ENCODE results near the gene CORO2B.

The CORO2B gene

GRCh38 chr15:68574629-68575028, 4.2 kb upstream of the CORO2B start:
- DNase-seq = no peak

DNA sequence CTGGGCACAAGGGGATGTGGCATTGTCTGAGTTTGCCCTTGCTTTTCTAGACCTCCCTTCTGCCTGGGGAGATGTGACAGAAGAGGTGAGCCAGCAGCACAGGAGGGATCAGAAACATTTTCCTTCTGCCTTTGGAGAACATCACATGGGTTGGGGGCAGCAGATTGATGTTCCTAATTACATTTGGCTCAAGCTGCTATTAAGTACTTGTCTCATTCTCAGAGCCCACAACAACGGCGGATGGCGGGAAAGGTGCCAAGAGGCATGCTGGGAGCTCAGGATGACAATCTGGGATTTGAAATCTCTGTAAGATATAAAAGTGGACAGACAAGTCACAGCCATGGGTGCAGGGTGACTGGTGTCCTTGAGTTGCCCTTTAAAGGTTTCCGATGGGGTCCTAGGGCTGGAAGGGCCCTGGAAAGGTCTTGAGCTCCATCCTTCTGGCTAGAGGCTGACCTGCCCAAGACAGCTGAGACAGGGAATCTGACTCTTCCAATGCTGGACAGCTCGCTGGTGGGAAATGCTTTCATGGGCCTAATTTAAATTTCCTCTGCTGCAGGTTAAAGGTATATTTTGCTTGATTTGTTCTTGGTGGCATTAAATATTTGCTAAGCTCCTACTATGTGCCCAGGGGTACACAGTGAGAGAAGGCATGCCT, 2.4 kb upstream of the CORO2B start:
- no peak for DNase-seq

DNA sequence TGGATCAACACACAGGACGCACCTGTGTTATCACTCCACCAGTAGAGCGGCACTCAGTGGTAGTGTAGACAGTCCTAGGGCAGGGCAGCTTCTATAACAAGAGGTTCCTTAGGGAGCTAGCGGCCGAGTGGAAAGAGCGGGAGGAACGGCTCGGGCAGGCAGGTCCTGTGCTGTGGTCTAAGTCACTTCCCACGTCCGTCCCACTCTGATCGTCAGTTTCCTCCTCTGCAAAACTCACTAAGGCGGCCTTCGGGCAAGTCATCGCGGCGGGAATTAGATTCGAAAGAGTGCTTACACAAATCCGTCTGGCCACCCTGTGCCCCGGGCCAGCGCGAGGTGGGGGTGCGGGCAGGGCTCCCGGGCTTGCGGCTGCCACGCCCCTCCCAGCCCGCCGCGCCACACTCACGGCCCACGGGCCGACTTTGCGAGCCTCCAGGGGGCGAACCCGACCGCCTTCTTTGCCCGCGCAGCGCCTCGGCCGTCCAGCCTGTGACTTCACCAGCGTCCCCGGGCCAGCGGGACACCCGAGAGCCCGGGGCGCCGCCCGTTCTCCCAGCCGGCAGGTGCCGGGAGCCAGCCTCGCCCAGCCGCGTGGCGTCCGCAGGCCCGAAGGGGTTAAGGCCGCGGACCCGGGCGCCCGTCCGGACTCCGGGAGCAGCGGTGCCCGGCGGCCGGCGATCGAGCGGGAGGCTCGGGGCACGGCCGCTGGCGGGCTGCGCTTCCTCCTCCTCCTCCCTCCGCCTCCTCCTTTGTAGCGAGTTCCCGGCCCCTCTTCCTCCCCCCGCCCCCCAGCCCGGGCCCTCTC, 416 bp upstream of the CORO2B start:
- peak; percentile 52 for DNase-seq

DNA sequence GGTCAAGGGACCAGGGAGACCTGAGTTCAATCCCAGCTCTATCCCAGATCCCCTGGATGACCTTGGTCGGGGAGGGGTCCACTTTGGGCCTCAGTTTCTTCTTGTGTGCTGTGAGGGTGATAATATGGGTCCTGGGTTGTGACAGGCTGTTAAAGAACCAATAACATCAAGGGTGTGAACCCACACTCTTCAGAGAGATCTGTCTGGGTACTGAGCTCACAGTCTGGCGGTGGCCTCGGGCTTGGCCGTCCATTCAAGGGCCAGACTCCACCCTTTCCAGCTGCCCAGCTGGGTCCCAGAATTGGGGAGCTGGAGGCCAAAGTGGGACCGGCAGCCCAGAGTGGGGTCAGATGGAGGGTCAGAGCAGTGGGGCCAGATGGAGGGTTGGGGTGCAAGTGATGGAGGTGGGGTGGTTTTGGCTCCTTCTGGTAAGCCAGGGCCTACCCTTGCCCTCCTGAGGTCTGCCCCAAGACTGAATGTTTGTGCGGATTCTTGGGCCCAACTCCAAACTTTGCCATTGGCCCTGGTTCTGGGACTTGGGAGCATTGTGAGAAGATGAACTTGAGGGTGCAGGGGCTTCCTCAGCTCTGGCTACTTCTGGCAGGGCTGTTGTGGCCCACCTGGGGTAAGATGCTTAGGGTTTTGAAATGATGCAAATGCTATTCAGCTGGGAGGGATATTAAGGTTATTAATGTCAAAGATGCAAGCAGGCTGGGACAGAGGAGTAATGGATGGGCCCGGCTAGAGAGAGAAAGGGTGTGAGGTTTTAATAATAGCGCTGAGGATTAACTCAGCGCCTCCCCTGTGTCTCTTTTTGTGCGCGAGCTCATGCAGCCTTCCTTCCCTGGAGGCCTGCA, 1.5 kb downstream of the CORO2B start:
- no peak for DNase-seq

- no peak for DNase-seq
Observed at GRCh38 chr15:68580883-68581155, 2.0 kb downstream of the CORO2B start.

DNA sequence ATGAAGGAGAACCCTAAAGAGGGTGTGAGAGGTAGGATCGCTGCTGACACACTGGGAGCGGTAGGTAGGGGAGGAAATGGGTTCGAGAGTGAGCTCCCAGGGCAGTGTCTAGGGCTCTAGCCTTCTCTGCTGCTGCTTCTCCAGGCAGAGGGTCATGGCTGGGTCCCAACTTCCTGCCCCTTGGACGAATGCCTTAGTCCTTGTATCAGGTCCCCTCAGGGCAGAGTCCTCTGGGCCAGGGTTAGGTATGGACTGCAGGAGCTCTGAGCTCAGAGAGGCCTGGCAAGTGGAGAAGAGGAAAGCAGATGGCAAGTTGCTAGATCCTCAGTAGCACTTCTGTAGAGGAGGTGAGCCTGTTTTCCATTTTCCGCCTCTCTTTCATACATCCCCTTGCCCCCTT, 2.9 kb downstream of the CORO2B start:
- DNase-seq = no peak

DNA sequence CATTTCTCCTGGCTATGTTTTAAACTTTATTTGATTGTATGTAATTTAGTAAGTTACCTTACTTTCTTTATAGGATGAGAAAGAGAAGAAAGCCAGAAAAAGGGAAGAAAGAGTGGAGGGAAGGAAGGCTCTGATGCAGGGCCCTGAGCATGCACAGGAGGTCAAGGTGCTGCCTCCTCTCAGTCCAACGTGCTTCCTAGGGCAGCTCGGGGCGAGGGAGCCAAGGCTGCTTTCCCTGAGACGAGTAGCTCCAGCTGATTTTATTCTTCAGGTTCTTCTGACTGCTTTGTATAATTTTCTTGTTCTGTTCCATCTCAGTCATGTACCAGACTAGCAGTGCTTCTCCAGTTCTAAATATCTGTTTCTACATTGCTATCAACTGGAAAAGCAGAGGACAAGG, 3.4 kb downstream of the CORO2B start:
- DNase-seq = no peak

DNA sequence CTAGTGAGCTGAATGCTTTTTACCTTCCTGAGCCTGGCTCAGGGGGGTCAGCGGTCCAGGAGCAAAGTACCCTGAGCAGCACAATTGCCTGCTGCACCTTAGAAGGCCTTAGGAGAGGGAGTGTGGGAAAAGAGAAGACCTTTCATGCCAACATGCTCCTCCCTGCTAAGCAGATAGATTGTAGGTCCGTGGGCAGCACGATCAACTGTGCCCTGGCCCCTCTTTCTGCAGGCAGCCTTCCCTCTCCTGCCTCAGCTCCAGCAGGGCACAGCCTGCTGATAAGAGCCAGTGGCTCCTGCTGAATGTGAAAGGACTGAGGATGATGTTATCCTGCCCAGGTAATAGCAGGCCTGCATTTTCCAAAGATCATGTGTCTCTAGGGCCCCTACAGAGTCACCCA, 4.1 kb downstream of the CORO2B start:
- no peak for DNase-seq

DNA sequence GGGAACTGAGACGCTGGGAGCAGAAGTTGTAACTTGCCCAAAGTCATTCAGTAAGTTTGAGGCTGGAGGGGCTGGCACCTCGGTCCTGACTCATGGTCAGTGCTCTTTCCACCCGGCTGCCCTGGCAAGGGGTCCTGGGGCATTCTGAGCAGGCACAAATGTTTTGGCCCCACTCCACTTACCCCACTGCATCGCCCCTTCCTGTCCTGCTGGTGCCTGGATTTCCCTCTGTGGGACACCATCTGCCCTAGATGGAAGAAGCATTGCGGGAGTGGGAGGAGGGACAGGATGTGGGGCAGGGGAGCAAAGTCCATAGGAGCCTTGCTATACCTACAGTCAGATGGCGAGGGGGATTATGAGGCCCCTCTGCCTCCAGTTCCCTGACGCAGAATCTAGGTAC, 4.5 kb downstream of the CORO2B start:
- no peak for DNase-seq

DNA sequence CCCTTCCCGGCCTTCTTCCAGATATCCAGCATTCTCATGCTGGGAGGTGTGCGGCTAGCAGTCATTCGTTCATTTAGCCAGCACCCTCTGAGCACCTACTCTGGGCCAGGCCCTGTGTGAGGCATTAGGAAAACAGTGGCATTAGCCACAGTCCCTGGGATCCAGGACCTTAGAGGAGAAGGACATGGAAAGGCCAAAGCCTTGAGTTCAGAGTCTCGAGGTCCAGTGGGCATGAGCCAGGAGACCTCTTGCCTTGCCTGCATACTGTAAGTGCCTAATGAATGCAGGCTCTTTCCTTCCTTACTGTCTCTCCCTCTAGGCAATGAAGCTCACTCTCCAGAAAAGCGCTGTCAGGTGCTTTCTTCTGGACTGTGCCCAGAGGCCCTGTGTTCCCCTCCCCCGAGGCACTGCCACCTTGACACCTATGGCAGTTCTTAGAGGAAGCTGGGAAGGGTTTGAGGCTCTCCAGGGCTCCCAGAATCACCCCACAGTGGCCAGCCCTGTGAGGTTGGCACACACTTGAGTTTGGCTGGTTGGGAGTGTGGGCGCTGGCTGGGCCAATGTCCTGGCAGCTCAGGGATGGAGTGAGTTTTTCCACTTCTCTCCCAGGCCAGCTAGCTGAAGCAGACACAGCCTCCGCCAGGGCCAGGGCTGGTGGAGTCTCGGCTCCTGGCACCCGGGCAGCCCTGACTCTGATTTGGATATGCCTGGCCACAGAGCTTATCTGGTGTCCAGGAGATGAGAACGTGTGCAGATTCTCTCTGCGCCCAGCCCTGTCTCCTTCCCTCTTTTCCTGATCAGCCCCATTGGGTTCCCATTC, 5.4 kb downstream of the CORO2B start:
- no peak for DNase-seq

DNA sequence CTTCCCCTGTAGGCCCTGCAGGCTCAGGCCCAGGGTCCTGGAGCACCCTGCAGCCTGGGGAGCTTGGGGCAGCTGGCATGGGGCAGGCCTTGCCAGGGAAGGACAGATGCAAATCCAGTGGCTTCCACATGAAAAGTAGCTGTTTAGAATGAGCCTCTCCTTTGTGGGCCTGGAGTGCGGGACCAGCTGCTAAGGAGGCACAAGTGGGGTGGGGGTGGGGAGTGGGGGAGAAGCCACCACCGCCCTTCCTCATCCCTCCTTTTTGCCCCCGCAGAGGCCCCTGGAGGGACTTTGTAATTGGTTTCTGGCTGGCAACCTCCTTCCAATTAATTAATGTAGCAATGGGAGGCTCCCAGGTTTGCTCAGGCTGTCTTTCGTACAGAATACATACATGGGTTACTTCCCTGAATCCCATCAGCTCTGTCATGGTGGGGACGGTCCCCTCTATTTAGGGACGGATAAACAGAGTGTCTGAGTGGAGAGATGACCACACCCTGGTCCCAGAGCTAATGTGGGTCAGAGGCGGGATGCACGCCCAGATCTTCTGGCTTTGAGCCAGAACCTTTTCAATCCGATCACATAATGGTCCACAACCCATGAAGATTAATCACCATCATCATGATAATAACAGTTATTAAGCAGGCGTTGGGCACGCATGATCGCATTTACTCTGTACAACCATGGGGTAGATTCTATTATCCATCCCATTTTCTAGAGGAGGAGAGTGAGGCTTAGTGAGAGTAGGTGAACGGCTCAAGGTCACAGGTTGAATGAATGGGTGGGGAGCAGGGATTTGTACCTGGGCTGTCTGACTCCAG, 6.2 kb downstream of the CORO2B start:
- DNase-seq = no peak

- no peak for DNase-seq
Observed at GRCh38 chr15:68585574-68586273, 6.9 kb downstream of the CORO2B start.

- no peak for DNase-seq
Observed at GRCh38 chr15:68586274-68586961, 7.6 kb downstream of the CORO2B start.

DNA sequence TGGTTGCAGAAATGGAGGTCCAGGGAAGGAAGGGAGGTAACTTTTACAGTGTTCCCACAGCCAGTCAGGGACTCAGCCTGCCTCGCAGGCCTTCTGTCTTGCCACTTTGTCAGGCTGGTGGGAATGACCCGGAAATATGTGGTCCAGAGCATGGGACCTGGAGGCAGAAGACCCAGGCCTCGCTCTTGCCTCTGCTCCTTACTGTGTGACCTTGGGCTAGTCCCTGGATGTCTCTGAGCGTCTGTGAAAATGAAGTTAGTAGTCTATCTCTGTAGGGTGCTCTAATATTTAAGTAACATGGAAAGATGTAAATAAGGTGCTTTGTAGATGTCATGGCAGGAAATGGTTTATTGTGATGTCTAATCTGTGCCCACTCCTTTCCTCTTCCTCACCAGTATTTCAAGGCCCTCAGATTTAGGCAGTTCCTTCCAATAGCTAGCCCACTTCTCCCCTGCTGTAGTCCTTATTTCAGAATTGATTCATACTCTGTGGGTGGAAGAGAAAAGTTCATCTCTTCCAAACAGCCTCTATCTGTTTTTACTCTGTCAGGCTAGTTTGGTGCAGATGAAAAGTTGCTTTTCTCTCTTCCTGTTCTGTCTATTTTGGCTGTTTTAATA, 9.1 kb downstream of the CORO2B start:
- DNase-seq = no peak

GRCh38 chr15:68589053-68589452, 10.3 kb downstream of the CORO2B start:
- DNase-seq = no peak

DNA sequence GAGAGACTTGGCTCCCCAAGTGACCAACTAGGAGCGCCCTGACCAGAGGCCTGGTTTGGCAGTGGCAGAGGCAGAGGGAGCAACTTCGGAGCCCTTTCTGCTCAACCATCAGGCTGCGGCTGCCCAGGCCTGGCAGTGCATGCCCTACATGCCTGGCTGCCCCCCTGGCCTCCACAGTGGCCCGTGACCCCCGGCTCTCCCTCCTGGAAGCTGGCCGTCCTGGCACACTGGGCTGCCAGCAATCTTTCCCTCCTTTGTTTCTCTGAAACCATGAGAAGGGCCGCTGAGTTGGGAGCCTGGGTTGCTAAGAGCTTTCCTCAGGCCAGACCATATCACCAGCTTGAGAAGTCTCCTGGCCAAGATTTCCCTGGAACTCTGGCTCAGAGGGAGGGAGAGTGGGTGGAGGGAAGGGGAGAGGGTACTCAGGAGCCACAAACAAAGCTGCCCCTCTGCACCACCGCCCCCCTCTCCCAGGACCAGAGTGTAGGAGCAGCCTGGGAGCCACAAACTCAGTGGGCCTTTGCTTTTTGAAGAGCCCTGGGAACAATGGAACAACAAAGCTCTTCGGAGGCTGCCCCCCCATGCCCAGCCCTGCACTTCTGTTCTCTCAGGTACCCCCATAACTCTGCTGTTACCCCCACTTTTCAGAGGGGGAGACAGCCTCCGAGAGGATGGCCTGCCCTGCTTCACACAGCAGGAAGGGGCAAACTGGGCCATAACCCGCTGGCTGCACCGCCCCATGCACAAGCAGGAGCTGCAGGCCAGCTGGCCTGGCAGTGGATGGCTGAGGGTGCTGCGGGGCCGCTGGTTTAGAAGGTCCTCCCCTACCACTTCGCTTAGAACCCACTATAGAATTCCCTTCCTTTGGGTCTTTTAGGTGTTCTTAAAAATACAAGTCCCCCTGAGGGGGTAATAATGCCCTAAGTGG, 11.3 kb downstream of the CORO2B start:
- no peak for DNase-seq

DNA sequence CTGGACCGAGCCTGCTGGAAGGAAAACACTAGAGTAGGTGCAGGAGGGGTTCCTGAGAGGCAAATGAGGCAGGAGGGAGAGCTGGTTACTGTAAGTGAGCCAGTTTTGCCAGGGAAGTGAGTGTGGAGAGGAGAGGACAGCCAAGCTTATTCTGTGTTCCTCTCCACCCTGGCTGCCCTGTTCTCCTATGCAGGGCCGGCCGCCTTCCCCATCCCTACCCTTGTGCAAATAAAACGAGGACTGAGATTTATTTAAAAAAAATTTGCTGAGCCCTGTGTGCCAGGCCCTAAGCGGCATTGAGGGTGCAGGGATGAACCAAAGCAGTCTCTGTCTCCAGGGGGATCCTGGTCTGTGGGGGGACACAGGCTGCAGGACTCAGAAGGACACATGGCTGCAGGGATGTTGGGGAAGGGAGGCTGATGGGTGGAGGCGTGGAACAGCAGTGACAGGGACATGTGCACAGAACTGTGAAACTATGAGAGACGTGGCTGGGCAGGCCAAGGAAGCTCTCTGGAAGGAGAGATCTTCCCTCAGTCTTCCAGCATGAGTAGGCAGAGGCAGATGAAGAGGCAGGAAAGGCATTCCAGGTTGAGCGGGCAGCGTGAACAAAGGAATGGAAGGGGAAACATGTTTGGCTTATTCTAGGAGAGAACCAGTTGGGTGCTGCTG, 12.1 kb downstream of the CORO2B start:
- no peak for DNase-seq

GRCh38 chr15:68592054-68592453, 13.3 kb downstream of the CORO2B start:
- DNase-seq = no peak

DNA sequence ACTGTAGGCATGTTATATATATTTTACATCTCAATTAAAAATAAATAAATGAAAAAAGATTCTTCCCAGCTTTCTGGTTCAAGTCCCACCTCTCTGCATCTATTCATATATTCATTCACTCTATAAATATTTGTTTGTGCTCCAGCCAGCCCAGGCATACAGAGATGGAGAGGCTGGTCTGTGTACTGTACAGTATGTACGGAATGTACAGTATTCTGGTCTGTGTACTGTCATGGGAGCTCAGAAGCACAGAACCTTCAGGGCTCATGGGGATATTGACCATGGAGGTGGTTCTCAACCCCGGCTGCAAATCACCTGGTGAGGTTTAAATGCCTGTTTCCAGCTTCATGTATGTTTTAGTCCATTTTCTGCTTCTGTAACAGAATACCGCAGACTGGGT, 13.8 kb downstream of the CORO2B start:
- DNase-seq = no peak

All from RPMI8226 (cell line).